PC-3 (cell line): ENCODE measurements around the gene MAP1B.

Experiments used
- CTCF ChIP-seq: fragments of 300-600 bp; sonication (generic); conservative IDR thresholded peaks from 2 replicates; pipeline ENCODE4 v1.5.1; 2017; ENCODE audit warnings: antibody characterized with exemption, low read depth, mild to moderate bottlenecking, low read length
- EZH2 ChIP-seq: fragments of 300-600 bp; sonication (generic); IDR thresholded peaks from one replicate; pipeline ENCODE4 v1.6.1; 2017; ENCODE audit warnings: antibody characterized with exemption, mild to moderate bottlenecking, low read length; ENCODE audit not compliant: unreplicated experiment
- EZH2phosphoT487 ChIP-seq: fragments of 300-600 bp; sonication (generic); IDR thresholded peaks from 2 replicates; pipeline ENCODE4 v1.6.1; 2018; ENCODE audit warnings: mild to moderate bottlenecking, antibody characterized with exemption, low read length, borderline replicate concordance

- no peak for TF ChIP-seq CTCF
- no peak for TF ChIP-seq EZH2
- no peak for TF ChIP-seq EZH2phosphoT487
These were observed 81.9 kb downstream of the MAP1B start for GRCh38 chr5:72189146-72189545.
